ENCODE measurements around the gene COL4A2. TPM values are rescaled to one million over a fixed set of nuclear protein-coding genes. Genes with fewer than 3 reads are reported as not detected.
"Not testable (repeated sequence)": the region's sequence is repeated elsewhere in the genome, so short reads cannot be mapped to it uniquely, and the experiment has no call there.

Gene COL4A2
- total RNA-seq, 4 donors from 2014 or later = 419 to 931 (median 555) TPM

DNA sequence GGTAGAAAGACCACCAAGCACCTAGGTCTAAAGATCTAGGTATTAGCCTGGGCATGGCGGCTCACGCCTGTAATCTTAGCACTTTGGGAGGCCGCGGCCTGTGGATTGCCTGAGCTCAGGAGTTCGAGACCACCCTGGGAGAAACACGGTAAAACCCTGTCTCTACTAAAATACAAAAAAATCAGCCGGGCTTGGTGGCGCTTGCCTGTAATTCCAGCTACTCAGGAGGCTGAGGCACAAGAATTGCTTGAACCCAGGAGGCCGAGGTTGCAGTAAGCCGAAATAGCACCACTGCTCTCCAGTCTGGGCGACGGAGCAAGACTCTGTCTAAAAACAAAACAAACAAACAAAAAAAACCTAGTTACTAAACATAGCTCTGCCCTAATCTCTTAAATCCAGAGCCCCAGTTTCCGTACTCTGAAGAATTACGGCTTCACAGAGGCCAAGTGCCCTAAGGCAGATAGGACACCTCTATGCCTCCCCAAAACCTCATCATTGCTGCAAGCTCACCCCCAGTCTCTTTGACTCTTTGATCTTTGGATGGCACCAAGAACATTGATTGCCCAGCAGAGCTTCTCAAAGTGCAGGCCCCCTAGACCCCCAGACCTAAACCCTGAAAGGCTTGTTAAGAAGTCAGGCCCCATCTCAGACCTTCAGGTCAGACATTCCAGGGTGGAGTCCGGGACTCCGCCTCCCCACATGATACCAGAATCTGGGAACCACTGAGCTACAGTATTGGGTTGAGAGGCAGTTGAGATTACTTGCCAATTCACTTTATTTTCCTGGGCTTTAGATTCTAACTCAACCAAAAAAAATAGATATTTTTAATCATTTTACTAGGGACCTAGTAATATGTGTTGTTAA is 2.8 kb downstream of the COL4A2 start:
- intact Hi-C loops (cut with DNase I) = loop anchor here (5.0 kb wide), 2 partner anchors 32 to 107 kb away; no protein-coding TSS in a partner anchor
- Histone ChIP-seq H3K9me3 (no peaks in the 10 kb centered on the region), H3K27ac (replicated peaks in 1 of 4) (peak overlapping the region; percentile 99), H3K4me3 (peak overlapping the region; percentile 93 to 97 (median 94)), H3K27me3 (peaks cover 0 to 5% (median 2%) of the 10 kb centered on the region in 4 donors), H3K36me3 (peaks cover 0 to 21% (median 6%) of the 10 kb centered on the region in 4 donors), H3K4me1 (peaks cover 56 to 66% (median 61%) of the 10 kb centered on the region in 4 donors)
- TF ChIP-seq POLR2A (IDR thresholded peaks at IDR 0.05; ENCODE audit: low read depth) (no peak), POLR2AphosphoS5 (IDR thresholded peaks at IDR 0.05) (no peak)
- 50% methylated on average over 16 of the region's 16 CpGs for WGBS
- DNase-seq (ENCODE audit: extremely low spot score) = no peak

DNA sequence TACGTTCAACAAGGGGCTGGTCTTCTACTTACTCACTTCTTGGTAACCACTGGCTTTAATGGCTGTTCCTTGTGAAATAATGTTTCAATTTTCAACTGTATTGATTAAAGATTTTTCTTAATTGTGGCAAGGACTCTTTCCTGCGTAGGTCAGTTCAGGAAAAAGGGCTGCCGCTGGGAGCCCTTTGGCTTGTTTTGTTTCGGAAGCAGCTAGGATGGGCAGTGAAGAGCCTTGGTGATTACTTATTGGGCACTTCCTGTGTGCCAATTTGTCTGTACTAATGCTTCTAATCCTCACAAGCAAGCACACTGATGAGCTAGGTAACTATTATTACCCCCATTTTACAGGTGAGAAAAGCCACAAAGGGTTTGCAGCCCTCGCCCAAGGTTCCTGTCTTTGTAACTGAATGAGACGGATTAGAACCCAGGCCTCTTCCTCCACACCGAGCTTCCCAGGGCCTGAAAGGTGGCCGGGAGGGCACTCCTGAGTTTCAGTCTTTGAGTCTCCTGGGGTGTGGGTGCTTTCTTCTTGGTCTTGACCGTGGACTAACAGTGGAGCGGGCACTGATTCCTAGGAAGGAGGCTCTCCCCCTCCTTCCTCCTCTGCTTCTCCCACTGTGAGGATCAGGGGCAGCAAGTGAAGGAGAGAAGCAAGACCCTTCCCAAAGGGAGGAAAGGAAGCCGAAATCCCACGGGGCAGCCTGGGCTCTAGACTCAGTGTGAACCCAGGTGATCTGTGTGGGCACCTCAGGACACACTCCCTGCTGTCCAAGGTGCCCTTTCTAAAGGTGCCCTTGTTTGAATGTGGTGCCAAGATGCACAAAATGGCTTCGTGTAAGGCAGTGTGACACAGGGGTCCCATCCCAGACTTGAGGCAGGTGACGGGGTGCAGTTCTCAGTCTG is 3.7 kb downstream of the COL4A2 start:
- intact Hi-C loops (cut with DNase I) = no loop called here
- H3K27me3 ChIP-seq = peaks cover 0 to 5% (median 2%) of the 10 kb centered on the region in 4 donors
- peak overlapping the region; percentile 99 for H3K27ac ChIP-seq (replicated peaks in 1 of 4)
- H3K4me1 ChIP-seq = peaks cover 65 to 68% (median 67%) of the 10 kb centered on the region in 4 donors
- TF ChIP-seq POLR2AphosphoS5 (IDR thresholded peaks at IDR 0.05) = no peak
- TF ChIP-seq, protein P1, sequence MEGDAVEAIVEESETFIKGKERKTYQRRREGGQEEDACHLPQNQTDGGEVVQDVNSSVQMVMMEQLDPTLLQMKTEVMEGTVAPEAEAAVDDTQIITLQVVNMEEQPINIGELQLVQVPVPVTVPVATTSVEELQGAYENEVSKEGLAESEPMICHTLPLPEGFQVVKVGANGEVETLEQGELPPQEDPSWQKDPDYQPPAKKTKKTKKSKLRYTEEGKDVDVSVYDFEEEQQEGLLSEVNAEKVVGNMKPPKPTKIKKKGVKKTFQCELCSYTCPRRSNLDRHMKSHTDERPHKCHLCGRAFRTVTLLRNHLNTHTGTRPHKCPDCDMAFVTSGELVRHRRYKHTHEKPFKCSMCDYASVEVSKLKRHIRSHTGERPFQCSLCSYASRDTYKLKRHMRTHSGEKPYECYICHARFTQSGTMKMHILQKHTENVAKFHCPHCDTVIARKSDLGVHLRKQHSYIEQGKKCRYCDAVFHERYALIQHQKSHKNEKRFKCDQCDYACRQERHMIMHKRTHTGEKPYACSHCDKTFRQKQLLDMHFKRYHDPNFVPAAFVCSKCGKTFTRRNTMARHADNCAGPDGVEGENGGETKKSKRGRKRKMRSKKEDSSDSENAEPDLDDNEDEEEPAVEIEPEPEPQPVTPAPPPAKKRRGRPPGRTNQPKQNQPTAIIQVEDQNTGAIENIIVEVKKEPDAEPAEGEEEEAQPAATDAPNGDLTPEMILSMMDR (IDR thresholded peaks at IDR 0.05) = no peak
- no peak for TF ChIP-seq POLR2A (IDR thresholded peaks at IDR 0.05; ENCODE audit: low read depth)
- TF ChIP-seq EP300 (IDR thresholded peaks at IDR 0.05) = no peak
- DNase-seq (ENCODE audit: extremely low spot score) = no peak
- 55% methylated on average over 14 of the region's 14 CpGs for WGBS
- H3K9me3 ChIP-seq = no peaks in the 10 kb centered on the region
- H3K36me3 ChIP-seq = peaks cover 0 to 23% (median 6%) of the 10 kb centered on the region in 4 donors
- peak overlapping the region; percentile 93 to 97 (median 94) for H3K4me3 ChIP-seq

DNA sequence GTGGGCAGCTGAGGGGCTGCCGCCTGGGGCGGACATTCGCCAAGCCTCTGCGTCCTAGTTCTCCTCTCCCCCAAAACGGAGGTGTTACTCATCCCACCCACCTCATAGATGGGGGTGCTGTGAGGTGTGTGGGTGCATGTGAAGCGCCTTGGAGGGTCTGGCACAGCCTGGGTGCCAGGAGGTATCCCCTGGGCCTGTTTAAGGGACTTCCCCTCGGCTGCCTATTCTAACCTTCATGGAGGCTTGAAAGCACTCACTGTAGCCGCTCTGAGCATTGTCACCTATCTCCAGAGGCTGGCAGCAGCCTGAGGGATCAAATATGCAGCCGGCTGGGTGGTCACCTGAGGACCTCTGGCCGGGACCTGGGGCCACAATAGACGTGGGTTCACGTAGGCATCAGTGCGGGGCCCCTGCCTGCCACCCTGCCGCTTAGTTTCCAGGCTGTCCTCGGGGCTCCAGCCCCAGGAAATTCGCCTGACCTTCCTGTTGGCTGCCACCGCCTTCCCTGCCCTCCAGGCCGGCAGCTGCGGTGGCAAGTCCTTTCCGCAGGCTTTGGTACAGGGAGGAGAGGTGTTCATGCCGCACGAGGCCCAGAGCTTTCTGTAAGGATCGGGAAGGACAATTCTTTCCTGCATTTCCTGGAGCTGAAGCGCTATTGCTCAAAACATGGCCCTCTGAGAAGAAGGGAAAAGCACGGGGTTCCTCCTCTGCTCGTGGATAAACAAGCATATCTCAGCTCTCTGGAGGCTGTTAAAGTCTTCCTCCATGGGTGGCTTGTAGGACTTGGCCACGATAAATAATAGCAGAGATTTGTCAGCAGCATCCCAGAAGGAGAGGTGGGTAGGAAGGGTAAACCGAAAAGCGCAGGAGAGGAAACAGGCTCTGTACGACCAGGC is 4.6 kb downstream of the COL4A2 start:
- no peak for DNase-seq (ENCODE audit: extremely low spot score)
- 19% methylated on average over 13 of the region's 30 CpGs for WGBS
- intact Hi-C loops (cut with DNase I) = no loop called here
- H3K4me1 ChIP-seq = peaks cover 74 to 77% (median 76%) of the 10 kb centered on the region in 4 donors
- peaks cover 0 to 28% (median 10%) of the 10 kb centered on the region in 4 donors for H3K36me3 ChIP-seq
- H3K27me3 ChIP-seq = peaks cover 0 to 5% (median 2%) of the 10 kb centered on the region in 4 donors
- H3K4me3 ChIP-seq = peak overlapping the region; percentile 93 to 97 (median 94)
- TF ChIP-seq POLR2AphosphoS5 (IDR thresholded peaks at IDR 0.05) (peak in 1 of 2 donors; percentile 7), EP300 (IDR thresholded peaks at IDR 0.05) (no peak)
- TF ChIP-seq, protein P1 (IDR thresholded peaks at IDR 0.05) = no peak
- H3K27ac ChIP-seq (replicated peaks in 1 of 4) = peak overlapping the region; percentile 99
- H3K9me3 ChIP-seq = no peaks in the 10 kb centered on the region

DNA sequence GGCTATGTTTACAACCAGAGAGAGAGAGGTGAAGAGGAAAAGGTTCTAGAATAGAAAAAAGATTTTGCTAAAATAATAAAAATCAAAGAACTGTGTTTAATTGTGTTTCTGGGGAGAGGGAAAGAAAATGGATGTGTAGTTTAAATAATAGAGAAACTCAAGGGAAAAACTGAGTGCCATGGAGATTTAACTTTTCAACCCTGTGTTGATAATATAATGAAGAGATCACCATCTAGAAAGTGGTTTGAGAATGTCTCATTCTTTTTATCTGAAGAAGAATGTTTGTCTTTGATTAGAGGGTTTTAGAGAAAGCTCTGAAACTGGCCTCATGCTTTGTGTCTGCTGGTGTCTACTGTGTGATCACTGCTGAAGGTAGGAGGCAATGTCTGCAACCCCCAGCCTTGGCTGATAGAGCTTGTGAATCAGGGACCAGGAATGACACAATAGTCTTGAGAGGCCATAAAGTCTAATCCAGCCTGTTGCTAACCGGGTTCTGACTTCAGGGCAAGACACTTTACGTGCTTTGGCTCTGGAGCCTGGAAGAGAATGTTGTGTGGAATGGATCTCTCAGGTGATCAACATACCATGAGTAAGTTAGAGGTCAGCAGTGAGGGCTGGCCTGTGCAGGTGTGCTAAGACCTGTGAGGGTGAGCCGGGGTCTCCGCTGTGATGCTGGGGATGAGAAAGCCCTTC is 5.4 kb downstream of the COL4A2 start:
- peaks cover 0 to 36% (median 18%) of the 10 kb centered on the region in 4 donors for H3K36me3 ChIP-seq
- peak overlapping the region; percentile 93 to 97 (median 94) for H3K4me3 ChIP-seq
- peak overlapping the region; percentile 99 for H3K27ac ChIP-seq (replicated peaks in 1 of 4)
- peaks cover 80 to 84% (median 83%) of the 10 kb centered on the region in 4 donors for H3K4me1 ChIP-seq
- intact Hi-C loops (cut with DNase I) = no loop called here
- no peaks in the 10 kb centered on the region for H3K9me3 ChIP-seq
- no peak for TF ChIP-seq EP300 (IDR thresholded peaks at IDR 0.05)
- no peak for TF ChIP-seq POLR2A (IDR thresholded peaks at IDR 0.05; ENCODE audit: low read depth)
- TF ChIP-seq, protein P1 (IDR thresholded peaks at IDR 0.05) = peak in 1 of 3 experiments; percentile 24
- TF ChIP-seq POLR2AphosphoS5 (IDR thresholded peaks at IDR 0.05) = peak in 1 of 2 donors; percentile 71
- no peaks in the 10 kb centered on the region for H3K27me3 ChIP-seq
- no peak for DNase-seq (ENCODE audit: extremely low spot score)
- WGBS = 71% methylated on average over 4 of the region's 4 CpGs

DNA sequence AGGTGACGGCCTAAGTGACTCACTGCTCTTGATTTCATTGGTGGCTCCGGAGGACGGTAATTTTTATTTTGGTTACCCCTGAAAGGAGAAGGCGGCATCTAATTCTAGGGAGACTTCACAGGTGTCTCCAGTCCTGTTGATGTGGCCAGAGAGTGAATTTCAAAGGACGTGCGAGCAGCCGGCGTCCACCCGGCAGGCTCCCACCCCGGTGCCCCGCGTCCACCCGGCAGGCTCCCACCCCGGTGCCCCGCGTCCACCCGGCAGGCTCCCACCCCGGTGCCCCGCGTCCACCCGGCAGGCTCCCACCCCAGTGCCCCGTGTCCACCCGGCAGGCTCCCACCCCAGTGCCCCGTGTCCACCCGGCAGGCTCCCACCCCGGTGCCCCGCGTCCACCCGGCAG is 6.2 kb downstream of the COL4A2 start:
- peak overlapping the region; percentile 99 for H3K27ac ChIP-seq (replicated peaks in 1 of 4)
- intact Hi-C loops (cut with DNase I); H3K27me3 ChIP-seq; DNase-seq (ENCODE audit: extremely low spot score); H3K9me3 ChIP-seq: not testable (repeated sequence)
- 71% methylated on average over 3 of the region's 29 CpGs for WGBS
- H3K36me3 ChIP-seq = peaks cover 0 to 40% (median 23%) of the 10 kb centered on the region in 4 donors
- H3K4me3 ChIP-seq = peak overlapping the region; percentile 93 to 97 (median 94)
- peaks cover 88 to 92% (median 91%) of the 10 kb centered on the region in 4 donors for H3K4me1 ChIP-seq

DNA sequence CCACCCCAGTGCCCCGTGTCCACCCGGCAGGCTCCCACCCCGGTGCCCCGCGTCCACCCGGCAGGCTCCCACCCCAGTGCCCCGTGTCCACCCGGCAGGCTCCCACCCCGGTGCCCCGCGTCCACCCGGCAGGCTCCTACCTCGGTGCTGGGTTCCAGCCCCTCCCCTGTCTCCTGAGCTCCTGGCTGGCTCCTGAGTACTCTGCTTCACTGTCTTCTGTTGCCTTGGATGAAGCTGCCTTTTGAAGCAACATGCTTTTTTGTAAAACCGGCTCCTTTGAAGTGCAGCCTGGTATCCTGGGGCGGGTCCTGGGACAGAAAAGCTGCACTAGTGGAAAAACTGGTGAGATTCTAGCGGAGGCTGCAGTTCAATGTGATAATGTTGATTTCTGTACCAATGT is 6.6 kb downstream of the COL4A2 start:
- not testable (repeated sequence) for DNase-seq (ENCODE audit: extremely low spot score)
- WGBS = 57% methylated on average over 3 of the region's 16 CpGs

More for the DNA sequence above, 6.6 kb downstream of the COL4A2 start:
- intact Hi-C loops (cut with DNase I); H3K9me3 ChIP-seq; H3K27me3 ChIP-seq: not testable (repeated sequence)
- H3K4me1 ChIP-seq = peaks cover 92 to 97% (median 95%) of the 10 kb centered on the region in 4 donors
- peak overlapping the region; percentile 69 to 99 (median 99) for H3K27ac ChIP-seq (replicated peaks in 1 of 4)
- peak overlapping the region in 3 of 4 donors; percentile 28 to 93 (median 28) for H3K4me3 ChIP-seq
- peaks cover 0 to 40% (median 25%) of the 10 kb centered on the region in 4 donors for H3K36me3 ChIP-seq

Measured in esophagus muscularis mucosa (tissue), 4 donors.